NCI-H1105 (cell line): ENCODE data around the gene GDPD5.
A peak's percentile ranks its signal among the peaks of the same experiment; 100 is the strongest.

Source experiments
- DNase-seq: peaks from one replicate; lab custom pipeline; 2025; lab: John Stamatoyannopoulos, UW

Gene GDPD5

DNA sequence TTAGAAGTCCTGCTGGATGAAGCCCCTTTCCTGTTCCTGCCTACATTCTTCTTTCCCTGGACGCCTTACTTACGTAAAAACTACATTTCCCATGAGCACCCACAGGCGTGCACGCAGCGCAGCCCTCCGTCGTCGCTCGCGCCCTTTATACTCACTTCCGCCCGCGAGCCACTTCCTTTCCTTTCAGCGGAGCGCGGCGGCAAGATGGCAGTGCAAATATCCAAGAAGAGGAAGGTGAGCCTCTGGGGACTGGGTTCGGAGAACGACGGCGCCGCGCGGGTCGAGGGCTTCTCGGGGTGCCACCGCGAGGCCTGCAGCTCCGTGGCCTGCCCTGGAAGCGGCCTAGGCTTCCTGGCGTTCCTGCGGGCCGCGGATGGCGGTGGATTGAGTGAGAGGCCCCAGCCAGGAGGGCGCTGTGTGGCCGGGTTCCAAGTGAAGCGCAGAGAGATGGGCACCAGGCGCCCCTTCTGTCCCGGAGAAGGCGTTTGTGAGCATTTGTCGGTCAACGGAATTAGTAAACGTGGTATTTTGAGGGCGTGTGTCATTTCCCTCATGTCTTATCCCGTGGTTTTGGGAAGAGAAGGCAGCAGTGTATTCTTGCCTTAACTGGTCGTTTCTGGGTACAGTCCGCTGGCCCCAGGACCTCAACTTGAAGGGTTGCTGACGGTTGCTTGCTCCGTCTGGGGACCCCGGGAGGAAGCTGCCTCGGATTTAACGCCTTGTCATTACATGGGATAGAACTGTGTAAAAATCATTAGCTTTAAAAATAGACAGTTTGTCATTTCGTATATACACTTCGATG, 126.2 kb downstream of the GDPD5 start, which contains the start of gene RPS3:
RPS3 (plus strand) TSS at position 175 of the 802 bp plus-strand sequence; CDS start at position 205, 30 bp downstream.
- DNase-seq = peak; percentile 89

DNA sequence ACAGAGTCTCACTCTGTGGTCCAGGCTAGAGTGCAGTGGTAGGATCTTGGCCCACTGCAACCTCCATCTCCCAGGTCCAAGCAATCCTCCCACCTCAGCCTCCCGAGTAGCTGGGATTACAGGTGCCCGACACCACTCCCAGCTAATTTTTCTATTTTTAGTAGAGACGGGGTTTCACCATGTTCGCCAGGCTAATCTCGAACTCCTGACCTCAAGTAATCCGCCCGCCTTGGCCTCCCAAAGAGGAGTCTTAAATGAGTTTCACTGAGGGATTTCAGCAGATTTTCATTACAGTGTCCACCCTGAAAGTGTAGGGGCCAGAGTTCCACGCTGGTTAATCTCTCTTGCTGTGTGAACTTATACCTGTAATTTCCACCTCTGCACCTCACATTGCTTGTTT, 126.8 kb downstream of the GDPD5 start:
- DNase-seq = no peak

- DNase-seq = no peak
Measured at GRCh38 chr11:75394085-75394840, 131.5 kb downstream of the GDPD5 start.

- DNase-seq = no peak
Measured at GRCh38 chr11:75389925-75390324, 135.8 kb downstream of the GDPD5 start.

DNA sequence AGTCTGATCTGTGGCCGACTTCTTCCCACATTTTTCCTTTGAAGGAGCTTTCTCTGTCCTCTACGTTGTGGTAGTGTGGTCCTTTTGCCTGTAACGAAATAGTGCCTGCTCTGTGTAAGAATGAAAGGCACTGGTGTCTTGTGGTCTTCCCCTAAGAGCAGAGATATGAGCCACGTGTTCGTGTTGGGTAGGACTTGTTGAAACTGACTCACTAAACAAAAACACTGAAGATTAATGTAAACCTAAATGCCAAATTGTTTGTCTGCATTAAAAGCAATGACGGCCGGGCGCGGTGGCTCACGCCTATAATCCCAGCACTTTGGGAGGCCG, 136.5 kb downstream of the GDPD5 start:
- no peak for DNase-seq

GRCh38 chr11:75388386-75389275, 137.1 kb downstream of the GDPD5 start:
- peak; percentile 85 for DNase-seq

GRCh38 chr11:75387736-75388294, 137.9 kb downstream of the GDPD5 start:
- no peak for DNase-seq

- DNase-seq = no peak
Measured at GRCh38 chr11:75386942-75387630, 138.7 kb downstream of the GDPD5 start.
